NCI-H2107 (cell line): ENCODE measurements around the gene BAZ2A.
"Not testable (repeated sequence)": the region's sequence is repeated elsewhere in the genome, so short reads cannot be mapped to it uniquely, and the experiment has no call there.

ENCODE experiments used
- DNase-seq: peaks from one replicate; lab custom pipeline; 2025; lab: John Stamatoyannopoulos, UW

BAZ2A gene

GRCh38 chr12:56630180-56630632 is at the start of gene BAZ2A:
Gene BAZ2A, minus strand, starts transcription at chr12:56630326. Its CDS starts 12,796 bp downstream, at chr12:56617530.
- DNase-seq = peak; percentile 86

- no peak for DNase-seq
Observed at GRCh38 chr12:56678852-56679251, 48.7 kb upstream of the BAZ2A start.

- no peak for DNase-seq
Observed at GRCh38 chr12:56677680-56678079, 47.6 kb upstream of the BAZ2A start.

GRCh38 chr12:56676851-56677580 is 46.9 kb upstream of the BAZ2A start:
- DNase-seq = no peak

- DNase-seq = no peak
Observed at GRCh38 chr12:56671608-56672007, 41.5 kb upstream of the BAZ2A start.

- DNase-seq = no peak
Observed at GRCh38 chr12:56670836-56671235, 40.7 kb upstream of the BAZ2A start.

GRCh38 chr12:56668197-56668457 is 38.0 kb upstream of the BAZ2A start:
- no peak for DNase-seq

GRCh38 chr12:56661979-56662638 is 32.0 kb upstream of the BAZ2A start:
- DNase-seq = no peak

- DNase-seq = no peak
Observed at GRCh38 chr12:56661560-56661959, 31.4 kb upstream of the BAZ2A start.

- DNase-seq = no peak
Observed at GRCh38 chr12:56658921-56659320, 28.8 kb upstream of the BAZ2A start.

- DNase-seq = no peak
Observed at GRCh38 chr12:56657416-56658379, 27.6 kb upstream of the BAZ2A start.

- DNase-seq = not testable (repeated sequence)
Observed at GRCh38 chr12:56653781-56654180, 23.7 kb upstream of the BAZ2A start.

GRCh38 chr12:56648023-56648422 is 17.9 kb upstream of the BAZ2A start:
- DNase-seq = not testable (repeated sequence)

GRCh38 chr12:56645717-56646446 is 15.8 kb upstream of the BAZ2A start, which contains the start of gene ATP5F1B:
Gene ATP5F1B, minus strand, starts transcription at chr12:56645984. Its CDS starts 21 bp downstream, at chr12:56645963.
- DNase-seq = peak; percentile 93

- no peak for DNase-seq
Observed at GRCh38 chr12:56645201-56645716, 15.1 kb upstream of the BAZ2A start.

GRCh38 chr12:56644654-56645053 is 14.5 kb upstream of the BAZ2A start:
- no peak for DNase-seq

- DNase-seq = no peak
Observed at GRCh38 chr12:56641219-56641618, 11.1 kb upstream of the BAZ2A start.

- no peak for DNase-seq
Observed at GRCh38 chr12:56637621-56638020, 7.5 kb upstream of the BAZ2A start.

- peak; percentile 99 for DNase-seq
Observed at GRCh38 chr12:56636675-56637540, 6.8 kb upstream of the BAZ2A start.
